ENCODE data around the gene SKA2. TPM values are rescaled to one million over a fixed set of nuclear protein-coding genes. Genes with fewer than 3 reads are reported as not detected.

Gene SKA2
- total RNA-seq, 1 donor from 2014 or later = 60.2 TPM

DNA sequence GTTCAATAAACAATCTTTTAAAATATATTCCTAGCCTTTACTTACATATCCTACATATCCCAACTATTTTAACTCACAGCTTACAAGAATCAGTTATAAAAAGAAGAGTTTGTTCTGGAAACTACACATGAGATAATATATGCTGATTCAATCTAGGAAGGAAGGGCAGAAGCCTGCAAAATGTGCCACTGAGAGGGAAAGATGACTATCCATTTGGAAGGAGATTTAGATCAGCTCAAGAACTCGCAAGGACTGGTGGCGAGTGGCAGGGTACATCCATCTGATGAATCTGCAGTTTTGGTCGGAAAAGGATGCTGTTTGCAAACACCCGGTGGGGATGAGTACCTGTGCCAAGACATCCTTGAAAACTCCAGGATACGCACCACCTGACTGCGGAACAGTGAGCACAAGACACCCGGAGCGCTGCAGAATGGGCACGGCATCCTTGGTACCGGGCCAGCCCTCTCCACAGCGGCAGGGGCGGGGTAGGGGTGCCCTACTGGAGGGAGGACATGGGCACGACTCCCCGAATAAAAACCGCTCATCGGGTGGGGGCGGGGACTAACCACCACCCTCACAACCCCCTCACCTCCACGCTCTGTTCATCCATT is 49.0 kb downstream of the SKA2 start:
- H3K9me3 Mint-ChIP-seq (ENCODE audit: unreplicated experiment) = no peaks in the 10 kb centered on the region
- TF ChIP-seq, protein P1, sequence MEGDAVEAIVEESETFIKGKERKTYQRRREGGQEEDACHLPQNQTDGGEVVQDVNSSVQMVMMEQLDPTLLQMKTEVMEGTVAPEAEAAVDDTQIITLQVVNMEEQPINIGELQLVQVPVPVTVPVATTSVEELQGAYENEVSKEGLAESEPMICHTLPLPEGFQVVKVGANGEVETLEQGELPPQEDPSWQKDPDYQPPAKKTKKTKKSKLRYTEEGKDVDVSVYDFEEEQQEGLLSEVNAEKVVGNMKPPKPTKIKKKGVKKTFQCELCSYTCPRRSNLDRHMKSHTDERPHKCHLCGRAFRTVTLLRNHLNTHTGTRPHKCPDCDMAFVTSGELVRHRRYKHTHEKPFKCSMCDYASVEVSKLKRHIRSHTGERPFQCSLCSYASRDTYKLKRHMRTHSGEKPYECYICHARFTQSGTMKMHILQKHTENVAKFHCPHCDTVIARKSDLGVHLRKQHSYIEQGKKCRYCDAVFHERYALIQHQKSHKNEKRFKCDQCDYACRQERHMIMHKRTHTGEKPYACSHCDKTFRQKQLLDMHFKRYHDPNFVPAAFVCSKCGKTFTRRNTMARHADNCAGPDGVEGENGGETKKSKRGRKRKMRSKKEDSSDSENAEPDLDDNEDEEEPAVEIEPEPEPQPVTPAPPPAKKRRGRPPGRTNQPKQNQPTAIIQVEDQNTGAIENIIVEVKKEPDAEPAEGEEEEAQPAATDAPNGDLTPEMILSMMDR (IDR thresholded peaks at IDR 0.05) = no peak
- peak; percentile 85 for DNase-seq (ENCODE audit: extremely low spot score, unreplicated experiment)
- no peaks in the 10 kb centered on the region for H3K27me3 Mint-ChIP-seq (ENCODE audit: unreplicated experiment)
- H3K4me3 Mint-ChIP-seq (ENCODE audit: unreplicated experiment) = peak overlapping the region; percentile 95
- peaks cover 20% of the 10 kb centered on the region for H3K36me3 Mint-ChIP-seq (ENCODE audit: unreplicated experiment)
- H3K4me1 Mint-ChIP-seq (ENCODE audit: unreplicated experiment) = peaks cover 33% of the 10 kb centered on the region
- H3K27ac Mint-ChIP-seq (ENCODE audit: unreplicated experiment) = peak overlapping the region; percentile 90

DNA sequence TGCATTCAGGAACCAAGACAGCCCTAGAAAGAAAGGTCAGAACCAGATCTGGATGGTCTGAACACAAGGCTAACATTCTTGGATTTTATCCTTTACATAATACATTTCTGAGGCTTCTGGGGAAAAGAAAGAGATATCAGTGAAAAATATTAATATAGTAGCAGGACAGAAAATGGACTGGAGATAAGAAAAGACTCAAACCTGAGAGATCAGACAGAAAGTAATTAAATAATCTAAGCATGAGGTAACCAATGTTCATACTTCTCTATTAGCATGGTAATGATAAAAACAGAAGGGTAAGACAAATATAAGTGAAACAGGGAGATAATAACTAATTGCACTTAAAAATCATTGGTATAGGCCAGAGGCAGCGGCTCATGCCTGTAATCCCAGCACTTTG is 53.8 kb downstream of the SKA2 start:
- TF ChIP-seq, protein P1 (IDR thresholded peaks at IDR 0.05) = no peak
- Mint-ChIP-seq H3K36me3 (ENCODE audit: unreplicated experiment) (peaks cover 38% of the 10 kb centered on the region), H3K27ac (ENCODE audit: unreplicated experiment) (no peak overlapping the region), H3K27me3 (ENCODE audit: unreplicated experiment) (no peaks in the 10 kb centered on the region), H3K9me3 (ENCODE audit: unreplicated experiment) (peaks cover 4% of the 10 kb centered on the region), H3K4me3 (ENCODE audit: unreplicated experiment) (no peak overlapping the region), H3K4me1 (ENCODE audit: unreplicated experiment) (peaks cover 27% of the 10 kb centered on the region)
- DNase-seq (ENCODE audit: extremely low spot score, unreplicated experiment) = no peak

- Mint-ChIP-seq H3K4me1 (ENCODE audit: unreplicated experiment) (peaks cover 36% of the 10 kb centered on the region), H3K27me3 (ENCODE audit: unreplicated experiment) (no peaks in the 10 kb centered on the region), H3K9me3 (ENCODE audit: unreplicated experiment) (peaks cover 4% of the 10 kb centered on the region), H3K36me3 (ENCODE audit: unreplicated experiment) (peaks cover 33% of the 10 kb centered on the region), H3K27ac (ENCODE audit: unreplicated experiment) (no peak overlapping the region), H3K4me3 (ENCODE audit: unreplicated experiment) (no peak overlapping the region)
- TF ChIP-seq, protein P1 (IDR thresholded peaks at IDR 0.05) = no peak
- DNase-seq (ENCODE audit: extremely low spot score, unreplicated experiment) = no peak
Observed at GRCh38 chr17:59097876-59098275, 57.1 kb downstream of the SKA2 start.

GRCh38 chr17:59094861-59095530 is 60.0 kb downstream of the SKA2 start:
- peak overlapping the region; percentile 90 for H3K27ac Mint-ChIP-seq (ENCODE audit: unreplicated experiment)
- TF ChIP-seq, protein P1 (IDR thresholded peaks at IDR 0.05) = no peak
- H3K4me1 Mint-ChIP-seq (ENCODE audit: unreplicated experiment) = peaks cover 40% of the 10 kb centered on the region
- H3K36me3 Mint-ChIP-seq (ENCODE audit: unreplicated experiment) = peaks cover 20% of the 10 kb centered on the region
- H3K9me3 Mint-ChIP-seq (ENCODE audit: unreplicated experiment) = peaks cover 4% of the 10 kb centered on the region
- H3K27me3 Mint-ChIP-seq (ENCODE audit: unreplicated experiment) = no peaks in the 10 kb centered on the region
- H3K4me3 Mint-ChIP-seq (ENCODE audit: unreplicated experiment) = no peak overlapping the region
- DNase-seq (ENCODE audit: extremely low spot score, unreplicated experiment) = no peak

GRCh38 chr17:59093702-59094231 is 61.2 kb downstream of the SKA2 start:
- H3K4me3 Mint-ChIP-seq (ENCODE audit: unreplicated experiment) = peak overlapping the region; percentile 55
- TF ChIP-seq, protein P1 (IDR thresholded peaks at IDR 0.05) = no peak
- H3K36me3 Mint-ChIP-seq (ENCODE audit: unreplicated experiment) = peaks cover 24% of the 10 kb centered on the region
- peaks cover 4% of the 10 kb centered on the region for H3K9me3 Mint-ChIP-seq (ENCODE audit: unreplicated experiment)
- H3K27ac Mint-ChIP-seq (ENCODE audit: unreplicated experiment) = peak overlapping the region; percentile 90
- H3K27me3 Mint-ChIP-seq (ENCODE audit: unreplicated experiment) = no peaks in the 10 kb centered on the region
- DNase-seq (ENCODE audit: extremely low spot score, unreplicated experiment) = no peak
- H3K4me1 Mint-ChIP-seq (ENCODE audit: unreplicated experiment) = peaks cover 40% of the 10 kb centered on the region
